HuH-7 (cell line): Measurements from ENCODE around the gene NCR3LG1.
A peak's percentile ranks its signal among the peaks of the same experiment; 100 is the strongest.

Experiments
- DNase-seq: peaks from one replicate; pipeline ENCODE4 v3.0.0; 2011; ENCODE audit warnings: low spot score

NCR3LG1 gene

GRCh38 chr11:17371614-17372013 lies 20.0 kb downstream of the NCR3LG1 start:
- no peak for DNase-seq

GRCh38 chr11:17375547-17375946 lies 23.9 kb downstream of the NCR3LG1 start:
- no peak for DNase-seq

GRCh38 chr11:17376493-17376892 lies 24.9 kb downstream of the NCR3LG1 start:
- DNase-seq, result no peak

- no peak for DNase-seq
These were observed 27.1 kb downstream of the NCR3LG1 start for GRCh38 chr11:17378655-17379054.

GRCh38 chr11:17379383-17380180 lies 28.0 kb downstream of the NCR3LG1 start:
- no peak for DNase-seq

- DNase-seq, result no peak
These were observed 29.6 kb downstream of the NCR3LG1 start for GRCh38 chr11:17381156-17381555.

- DNase-seq, result no peak
These were observed 30.6 kb downstream of the NCR3LG1 start for GRCh38 chr11:17382046-17382728.

- DNase-seq, result no peak
These were observed 31.9 kb downstream of the NCR3LG1 start for GRCh38 chr11:17383461-17383860.

GRCh38 chr11:17384002-17384511 lies 32.5 kb downstream of the NCR3LG1 start:
- DNase-seq, result peak; percentile 59

- DNase-seq, result no peak
These were observed 33.9 kb downstream of the NCR3LG1 start for GRCh38 chr11:17385492-17385891.

- DNase-seq, result no peak
These were observed 34.3 kb downstream of the NCR3LG1 start for GRCh38 chr11:17385926-17386325.

GRCh38 chr11:17386331-17387084 lies 34.9 kb downstream of the NCR3LG1 start:
- peak; percentile 68 for DNase-seq

GRCh38 chr11:17387254-17387653 lies 35.7 kb downstream of the NCR3LG1 start:
- no peak for DNase-seq

- no peak for DNase-seq
These were observed 36.2 kb downstream of the NCR3LG1 start for GRCh38 chr11:17387811-17388210.

- peak; percentile 26 for DNase-seq
These were observed 37.1 kb downstream of the NCR3LG1 start, which contains the start of gene KCNJ11 for GRCh38 chr11:17388609-17389210. Gene KCNJ11, minus strand, starts transcription at chr11:17388659. Its CDS starts 568 bp downstream, at chr11:17388091.

- DNase-seq, result peak; percentile 78
These were observed 37.8 kb downstream of the NCR3LG1 start for GRCh38 chr11:17389211-17389956.

- DNase-seq, result no peak
These were observed 38.5 kb downstream of the NCR3LG1 start for GRCh38 chr11:17389957-17390649.

GRCh38 chr11:17391493-17392355 lies 40.1 kb downstream of the NCR3LG1 start:
- DNase-seq, result no peak

GRCh38 chr11:17392872-17393271 lies 41.3 kb downstream of the NCR3LG1 start:
- no peak for DNase-seq

GRCh38 chr11:17393472-17393871 lies 41.9 kb downstream of the NCR3LG1 start:
- DNase-seq, result no peak
